Endodermal cell (in vitro differentiated cells): Measurements from ENCODE around the gene ABHD2. TPM values are rescaled to one million over a fixed set of nuclear protein-coding genes. Genes with fewer than 3 reads are reported as not detected.

Experiments used
- DNase-seq: peaks from one replicate; pipeline ENCODE4 v3.0.0-alpha.2; 2017
- H3K27ac ChIP-seq: 2 replicates; pipeline ENCODE4 v1.5.1; 2013; ENCODE audit warnings: mild to moderate bottlenecking, low read depth, low read length, moderate library complexity
- H3K27me3 ChIP-seq: 2 replicates; pipeline ENCODE4 v1.6.1; 2013; ENCODE audit warnings: mild to moderate bottlenecking, low read length, moderate library complexity; ENCODE audit not compliant: insufficient read depth, control insufficient read depth, poor library complexity, severe bottlenecking
- H3K36me3 ChIP-seq: 2 replicates; pipeline ENCODE4 v1.7.0; 2013; ENCODE audit warnings: mild to moderate bottlenecking, low read length, moderate library complexity; ENCODE audit not compliant: control insufficient read depth, insufficient read depth
- H3K4me1 ChIP-seq: one replicate; pipeline ENCODE4 v1.7.0; 2013; ENCODE audit warnings: low read length; ENCODE audit not compliant: control insufficient read depth, insufficient read depth
- H3K4me3 ChIP-seq: 2 replicates; pipeline ENCODE4 v1.5.1; 2013; ENCODE audit warnings: mild to moderate bottlenecking, low read length, moderate library complexity
- H3K9ac ChIP-seq: 2 replicates; pipeline ENCODE4 v1.6.1; 2013; ENCODE audit warnings: mild to moderate bottlenecking, low read length, moderate library complexity; ENCODE audit not compliant: poor library complexity, severe bottlenecking; ENCODE audit errors: extremely low read depth
- H3K9me3 ChIP-seq: 2 replicates; pipeline ENCODE4 v1.6.1; 2013; ENCODE audit warnings: mild to moderate bottlenecking, low read length, moderate library complexity; ENCODE audit not compliant: control insufficient read depth
- H3K27ac Mint-ChIP-seq: 2 replicates; pipeline ENCODE4 v1.8.0; 2020; ENCODE audit warnings: mixed read lengths
- H3K27me3 Mint-ChIP-seq: 2 replicates; pipeline ENCODE4 v1.8.0; 2021; ENCODE audit warnings: mild to moderate bottlenecking, mixed read lengths; ENCODE audit not compliant: insufficient read depth
- H3K36me3 Mint-ChIP-seq: 2 replicates; pipeline ENCODE4 v1.8.0; 2020; ENCODE audit warnings: low read depth, mixed read lengths
- H3K4me1 Mint-ChIP-seq: 2 replicates; pipeline ENCODE4 v1.8.0; 2020; ENCODE audit warnings: mixed read lengths
- H3K4me3 Mint-ChIP-seq: 2 replicates; pipeline ENCODE4 v1.8.0; 2020; ENCODE audit warnings: mild to moderate bottlenecking, moderate library complexity, mixed read lengths
- H3K9me3 Mint-ChIP-seq: 2 replicates; pipeline ENCODE4 v1.8.0; 2020; ENCODE audit warnings: mild to moderate bottlenecking, mixed read lengths
- WGBS, 2 experiments: methylation state at CpG; one replicate each; pipeline versions ENCODE4 v1.1.5 to v1.1.7; 2013; ENCODE audit warnings: missing lambda C conversion rate in 2 of 2, mixed read lengths in 1 of 2; ENCODE audit not compliant: insufficient coverage in 1 of 2, insufficient read length in 1 of 2; 5-methylcytosine and 5-hydroxymethylcytosine counted together
- total RNA-seq, 2 donors: library from RNA; stranded (reverse); fragmentation: NEBNext Ultra II Directional in 1 of 2; extraction: Animal tissue kit (Norgen Biotek cat#: 25700) in 1 of 2; gene quantifications; 2 replicates in 1 of 2; 3 replicates in 1 of 2; pipeline ENCODE4 v1.2.1, GENCODE V29; 2021
- TF ChIP-seq, protein P1 (sequence below): fragments of 200-600 bp; sonication (generic); conservative IDR thresholded peaks from 2 replicates; pipeline ENCODE4 v1.5.0; 2021; ENCODE audit warnings: antibody characterized with exemption, mild to moderate bottlenecking

The ABHD2 gene
- total RNA-seq, 2 donors from 2014 or later, result 24.1 to 26.0 TPM

DNA sequence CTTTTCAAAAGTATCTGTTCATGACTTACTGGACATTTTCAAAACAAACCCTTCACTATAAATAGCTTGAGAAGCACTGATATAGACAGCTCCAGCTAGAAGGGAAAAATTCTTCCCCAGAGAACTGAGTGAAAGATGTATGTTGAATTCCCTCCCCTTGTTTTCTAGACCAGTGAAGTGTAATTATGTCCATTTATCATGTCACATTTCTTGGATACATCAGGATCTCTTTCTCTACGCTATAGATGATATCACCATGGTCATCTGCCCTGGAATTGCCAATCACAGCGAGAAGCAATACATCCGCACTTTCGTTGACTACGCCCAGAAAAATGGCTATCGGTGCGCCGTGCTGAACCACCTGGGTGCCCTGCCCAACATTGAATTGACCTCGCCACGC lies 66.9 kb downstream of the ABHD2 start:
- H3K9me3 Mint-ChIP-seq, result no peaks in the 10 kb centered on the region
- 95 to 98% methylated on average over 10 of the region's 10 CpGs for WGBS, 2 experiments
- H3K27me3 Mint-ChIP-seq, result no peaks in the 10 kb centered on the region
- H3K4me3 Mint-ChIP-seq, result no peak overlapping the region
- Histone ChIP-seq H3K9ac (no peak overlapping the region), H3K4me1 (no peaks in the 10 kb centered on the region), H3K4me3 (no peak overlapping the region), H3K36me3 (peaks cover 33% of the 10 kb centered on the region), H3K27me3 (no peaks in the 10 kb centered on the region), H3K27ac (no peak overlapping the region), H3K9me3 (no peaks in the 10 kb centered on the region)
- TF ChIP-seq, protein P1, sequence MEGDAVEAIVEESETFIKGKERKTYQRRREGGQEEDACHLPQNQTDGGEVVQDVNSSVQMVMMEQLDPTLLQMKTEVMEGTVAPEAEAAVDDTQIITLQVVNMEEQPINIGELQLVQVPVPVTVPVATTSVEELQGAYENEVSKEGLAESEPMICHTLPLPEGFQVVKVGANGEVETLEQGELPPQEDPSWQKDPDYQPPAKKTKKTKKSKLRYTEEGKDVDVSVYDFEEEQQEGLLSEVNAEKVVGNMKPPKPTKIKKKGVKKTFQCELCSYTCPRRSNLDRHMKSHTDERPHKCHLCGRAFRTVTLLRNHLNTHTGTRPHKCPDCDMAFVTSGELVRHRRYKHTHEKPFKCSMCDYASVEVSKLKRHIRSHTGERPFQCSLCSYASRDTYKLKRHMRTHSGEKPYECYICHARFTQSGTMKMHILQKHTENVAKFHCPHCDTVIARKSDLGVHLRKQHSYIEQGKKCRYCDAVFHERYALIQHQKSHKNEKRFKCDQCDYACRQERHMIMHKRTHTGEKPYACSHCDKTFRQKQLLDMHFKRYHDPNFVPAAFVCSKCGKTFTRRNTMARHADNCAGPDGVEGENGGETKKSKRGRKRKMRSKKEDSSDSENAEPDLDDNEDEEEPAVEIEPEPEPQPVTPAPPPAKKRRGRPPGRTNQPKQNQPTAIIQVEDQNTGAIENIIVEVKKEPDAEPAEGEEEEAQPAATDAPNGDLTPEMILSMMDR, result no peak
- H3K27ac Mint-ChIP-seq, result no peak overlapping the region
- DNase-seq, result no peak
- H3K4me1 Mint-ChIP-seq, result peaks cover 14% of the 10 kb centered on the region
- peaks cover 34% of the 10 kb centered on the region for H3K36me3 Mint-ChIP-seq

GRCh38 chr15:89155656-89156055 lies 67.4 kb downstream of the ABHD2 start:
- Mint-ChIP-seq H3K27me3 (no peaks in the 10 kb centered on the region), H3K4me3 (no peak overlapping the region), H3K27ac (no peak overlapping the region), H3K9me3 (no peaks in the 10 kb centered on the region), H3K36me3 (peaks cover 34% of the 10 kb centered on the region), H3K4me1 (peaks cover 9% of the 10 kb centered on the region)
- Histone ChIP-seq H3K9ac (no peak overlapping the region), H3K4me1 (no peaks in the 10 kb centered on the region), H3K4me3 (no peak overlapping the region), H3K36me3 (peaks cover 36% of the 10 kb centered on the region), H3K9me3 (no peaks in the 10 kb centered on the region), H3K27ac (no peak overlapping the region), H3K27me3 (no peaks in the 10 kb centered on the region)
- TF ChIP-seq, protein P1, result no peak
- peak; percentile 24 for DNase-seq
- 97 to 100% methylated on average over 2 to 6 of the region's 6 CpGs for WGBS, 2 experiments

GRCh38 chr15:89157061-89157460 lies 68.8 kb downstream of the ABHD2 start:
- no peaks in the 10 kb centered on the region for H3K4me1 ChIP-seq
- no peak overlapping the region for H3K9ac ChIP-seq
- no peaks in the 10 kb centered on the region for H3K27me3 ChIP-seq
- TF ChIP-seq, protein P1, result no peak
- H3K4me3 Mint-ChIP-seq, result no peak overlapping the region
- WGBS, 2 experiments, result 95% methylated on average over 1 of the region's 1 CpG; no CpG with 5 or more reads in 1 of the 2 experiments
- H3K36me3 ChIP-seq, result peaks cover 30% of the 10 kb centered on the region
- H3K27me3 Mint-ChIP-seq, result no peaks in the 10 kb centered on the region
- no peak overlapping the region for H3K27ac ChIP-seq
- no peak for DNase-seq
- no peak overlapping the region for H3K4me3 ChIP-seq
- H3K9me3 Mint-ChIP-seq, result no peaks in the 10 kb centered on the region
- no peak overlapping the region for H3K27ac Mint-ChIP-seq
- no peaks in the 10 kb centered on the region for H3K9me3 ChIP-seq
- peaks cover 26% of the 10 kb centered on the region for H3K36me3 Mint-ChIP-seq
- no peaks in the 10 kb centered on the region for H3K4me1 Mint-ChIP-seq
